HUDEP-2 (cell line): ENCODE data around the gene HOXA3.
A peak's percentile ranks its signal among the peaks of the same experiment; 100 is the strongest.

ENCODE experiments used
- DNase-seq, 76 experiments: peaks; one replicate each; lab custom pipeline; 2025; ENCODE audit not compliant: unreplicated experiment in 76 of 76; lab: John Stamatoyannopoulos, UW

HOXA3 gene

DNA sequence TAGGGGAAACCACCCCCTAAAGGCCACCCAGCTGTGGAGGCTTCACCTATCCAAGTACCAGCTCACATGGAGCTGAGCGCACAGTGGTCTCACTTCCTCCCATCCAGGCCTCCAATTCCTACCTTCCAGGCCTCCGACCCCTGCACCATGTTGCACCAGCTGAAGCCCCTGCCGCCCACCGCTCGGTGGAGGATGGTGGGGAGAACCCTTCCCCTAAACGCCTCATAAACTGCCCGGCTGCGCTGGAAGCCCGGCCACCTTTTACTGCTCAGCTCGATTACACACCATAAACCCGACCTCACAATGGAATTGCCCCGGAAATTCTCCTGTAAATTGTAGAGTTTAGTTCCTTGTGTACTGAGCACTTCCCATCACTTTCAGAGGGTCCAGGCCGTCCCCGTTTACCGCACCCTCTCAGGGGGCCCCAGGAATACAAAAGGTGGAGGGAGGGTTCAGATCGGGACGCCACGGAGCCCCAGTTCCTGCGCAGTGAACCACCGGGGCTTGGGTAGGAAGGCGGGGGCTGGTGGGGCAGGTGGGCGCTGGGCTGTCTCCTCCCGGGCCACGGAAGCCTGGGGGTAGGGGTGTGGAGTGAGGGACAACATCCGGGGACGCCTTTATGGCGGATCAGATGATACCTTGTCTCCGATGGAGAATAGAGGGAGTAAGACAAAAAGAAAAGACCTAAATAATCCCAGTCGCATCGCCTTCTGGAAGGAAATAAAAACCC, 5.5 kb upstream of the HOXA3 start:
- DNase-seq, result no peak

GRCh38 chr7:27156916-27157701, 4.7 kb upstream of the HOXA3 start:
- no peak for DNase-seq

GRCh38 chr7:27156508-27156898, 4.1 kb upstream of the HOXA3 start, which contains the start of gene HOXA7:
Gene HOXA7, minus strand, starts transcription at chr7:27156675. Its CDS starts 130 bp downstream, at chr7:27156545.
- DNase-seq, result no peak

DNA sequence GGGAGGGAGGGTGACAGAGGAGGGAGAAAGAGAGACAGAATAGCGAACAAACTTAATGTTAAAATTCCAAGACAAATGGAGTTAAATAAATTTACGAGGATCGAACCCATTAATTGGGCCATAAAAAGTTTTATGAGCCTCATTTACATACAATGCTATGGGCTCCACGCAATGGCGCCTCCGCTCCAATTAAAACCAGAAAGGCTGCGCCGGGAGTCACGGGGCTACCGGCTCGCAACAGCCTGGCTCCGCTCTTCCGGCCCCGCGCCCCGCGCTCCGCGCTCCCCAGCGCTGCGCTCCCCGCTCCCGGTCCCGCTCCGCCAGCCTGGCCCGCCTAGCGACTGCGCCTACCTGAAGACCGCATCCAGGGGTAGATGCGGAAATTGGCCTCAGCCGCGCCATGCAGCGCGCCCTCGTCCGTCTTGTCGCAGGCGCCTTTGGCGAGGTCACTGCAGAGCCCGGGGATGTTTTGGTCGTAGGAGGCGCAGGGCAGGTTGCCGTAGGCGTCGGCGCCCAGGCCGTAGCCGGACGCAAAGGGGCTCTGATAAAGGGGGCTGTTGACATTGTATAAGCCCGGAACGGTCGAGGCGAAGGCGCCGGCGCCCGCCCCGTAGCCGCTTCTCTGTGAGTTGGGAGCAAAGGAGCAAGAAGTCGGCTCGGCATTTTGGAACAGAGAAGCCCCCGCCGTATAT, 3.6 kb upstream of the HOXA3 start:
- no peak for DNase-seq

GRCh38 chr7:27154901-27155815, 2.8 kb upstream of the HOXA3 start:
- DNase-seq, result no peak

DNA sequence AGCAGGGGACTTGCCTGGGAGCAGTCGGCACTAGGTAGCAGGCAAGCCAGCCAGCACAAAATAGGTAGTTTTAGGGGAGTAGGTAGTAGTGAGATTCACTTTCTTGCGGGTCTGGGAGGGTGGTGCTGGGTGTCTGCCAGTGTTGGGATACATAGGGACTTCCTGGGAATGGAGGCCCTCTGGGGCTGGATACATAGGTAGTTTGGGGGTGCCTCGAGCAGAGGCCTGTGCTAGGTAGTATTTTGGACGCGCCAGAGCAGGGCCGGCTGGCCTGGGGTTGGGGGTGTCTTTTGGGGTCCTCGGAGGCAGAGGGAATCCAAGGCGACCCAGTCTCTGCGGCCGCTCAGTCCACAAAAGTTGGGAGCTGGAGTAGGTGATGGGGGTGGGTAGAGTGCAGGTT, 2.0 kb upstream of the HOXA3 start:
- DNase-seq, result no peak

DNA sequence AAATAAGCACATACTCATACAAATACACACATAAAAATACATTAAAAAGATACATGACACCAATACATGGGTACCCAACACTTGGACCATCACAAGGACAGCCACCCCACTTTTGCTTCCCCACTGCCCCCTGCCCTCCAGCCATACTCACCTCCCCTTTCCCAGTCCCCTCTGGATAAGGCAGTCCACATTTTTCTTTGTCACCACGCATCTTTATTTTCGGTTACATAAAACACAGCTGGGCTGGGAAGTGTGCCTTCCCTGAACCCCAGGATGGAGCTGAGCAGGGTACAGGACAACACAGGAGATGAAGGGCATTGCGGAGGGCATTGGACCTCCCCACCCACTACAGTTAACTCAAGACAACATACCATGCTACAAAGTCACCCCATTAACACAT, 1.1 kb upstream of the HOXA3 start:
- no peak for DNase-seq

DNA sequence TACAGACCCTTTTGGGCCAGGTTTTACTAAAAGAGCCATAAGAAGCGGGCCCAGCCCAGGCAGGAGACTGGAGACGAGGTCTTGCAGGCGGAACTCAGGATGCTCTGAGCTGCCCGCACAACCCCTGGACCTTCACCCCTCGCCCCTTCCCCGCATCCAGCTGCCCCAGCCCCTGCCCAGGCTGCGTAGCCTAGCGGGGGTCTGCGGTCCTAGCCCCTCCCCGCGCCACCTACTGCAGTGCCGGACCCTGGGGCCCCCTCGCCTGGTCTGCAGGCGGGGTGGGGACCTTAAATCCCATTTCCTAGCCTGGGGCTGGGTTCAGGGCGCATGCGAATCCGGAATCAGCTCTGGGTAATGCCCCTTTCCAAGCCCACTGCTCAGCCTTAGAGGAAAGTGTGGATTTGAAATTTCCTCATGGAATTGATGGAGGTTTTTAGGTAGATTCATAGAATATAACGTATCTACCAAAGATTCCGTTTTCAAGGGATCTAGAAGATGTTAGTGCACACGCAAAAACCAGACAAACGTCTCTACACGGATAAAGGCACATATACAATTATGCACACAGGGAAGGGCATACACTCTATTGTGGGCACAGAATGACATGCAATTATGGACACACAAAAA, 546 bp upstream of the HOXA3 start:
- no peak for DNase-seq

- no peak for DNase-seq
Measured at GRCh38 chr7:27151341-27151930, 947 bp downstream of the HOXA3 start.

DNA sequence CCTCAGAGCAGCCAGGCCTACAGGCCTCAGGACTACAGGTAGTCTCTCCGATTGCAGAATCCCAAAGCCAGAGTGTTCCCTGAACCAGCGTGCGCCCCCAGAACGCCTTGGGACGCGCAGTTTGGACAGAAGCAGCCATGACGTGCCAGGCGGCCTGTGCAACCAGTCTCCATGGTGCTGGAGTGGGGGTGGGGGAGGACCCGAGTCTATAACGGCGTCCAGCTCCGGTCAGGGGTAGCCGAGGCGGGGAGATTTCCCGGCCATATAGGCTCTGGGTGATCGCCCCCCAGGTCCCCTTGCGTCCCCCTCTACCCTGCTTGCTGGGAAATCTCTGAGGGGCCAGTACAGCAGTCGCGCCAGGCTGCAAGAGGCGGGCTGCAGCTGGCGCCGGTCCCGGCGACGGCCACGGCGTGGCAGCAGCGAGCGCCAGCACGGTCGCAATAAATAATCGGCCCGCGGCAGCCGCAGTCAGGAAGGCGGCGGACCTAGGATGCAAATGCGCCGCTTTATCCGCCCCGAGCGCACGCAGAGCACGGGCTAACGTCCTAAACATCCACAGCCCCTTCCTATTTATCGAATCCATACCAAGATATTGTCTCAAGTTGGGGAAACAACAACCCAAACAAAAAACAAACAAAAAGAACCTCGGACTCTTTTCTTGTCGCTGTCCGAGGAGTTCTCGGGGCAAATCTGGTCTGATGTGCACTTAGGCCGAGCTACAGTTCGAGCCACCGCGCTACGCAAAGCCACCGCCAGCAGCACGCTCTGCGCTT, 1.6 kb downstream of the HOXA3 start:
- DNase-seq, result peak in 54 of 76 experiments; percentile 4 to 70 (median 34)

- no peak for DNase-seq
Measured at GRCh38 chr7:27149842-27150567, 2.4 kb downstream of the HOXA3 start.

GRCh38 chr7:27148756-27149641, 3.4 kb downstream of the HOXA3 start:
- no peak for DNase-seq

DNA sequence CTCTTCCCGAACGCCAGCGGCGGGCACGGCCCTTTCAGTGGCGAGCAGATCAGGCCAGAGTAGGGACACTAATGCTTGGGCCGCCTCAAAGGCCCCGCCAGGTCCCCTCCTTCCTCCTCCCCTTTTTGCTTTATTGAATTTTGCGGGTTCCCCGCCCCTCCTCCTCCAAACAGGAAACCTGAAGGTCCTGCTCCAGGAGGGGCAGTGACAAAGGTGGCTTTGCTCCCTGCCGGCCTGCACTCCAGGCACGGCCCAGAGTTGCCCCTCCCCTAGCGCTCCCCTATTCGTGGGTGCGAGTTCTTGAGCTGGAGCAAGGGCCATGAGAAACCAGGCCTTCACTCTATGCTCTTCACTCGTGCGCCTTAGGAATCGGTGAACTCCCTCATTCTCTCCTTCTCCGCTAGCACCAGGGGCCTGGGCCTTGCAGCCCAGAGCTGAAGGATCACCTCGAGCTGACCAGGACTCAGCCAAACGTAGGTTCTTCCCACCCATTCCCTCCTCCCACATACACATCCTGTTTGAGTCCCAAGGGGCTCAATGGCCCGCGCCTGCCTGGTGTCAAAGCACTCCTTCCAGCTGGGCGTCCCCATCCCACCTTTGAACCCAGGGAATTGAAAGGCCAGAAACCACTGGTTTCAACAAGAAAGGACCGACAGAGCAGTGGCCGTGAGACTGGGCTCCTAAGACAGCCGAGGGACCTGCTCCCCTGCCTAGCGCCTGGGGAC, 4.2 kb downstream of the HOXA3 start:
- no peak for DNase-seq

DNA sequence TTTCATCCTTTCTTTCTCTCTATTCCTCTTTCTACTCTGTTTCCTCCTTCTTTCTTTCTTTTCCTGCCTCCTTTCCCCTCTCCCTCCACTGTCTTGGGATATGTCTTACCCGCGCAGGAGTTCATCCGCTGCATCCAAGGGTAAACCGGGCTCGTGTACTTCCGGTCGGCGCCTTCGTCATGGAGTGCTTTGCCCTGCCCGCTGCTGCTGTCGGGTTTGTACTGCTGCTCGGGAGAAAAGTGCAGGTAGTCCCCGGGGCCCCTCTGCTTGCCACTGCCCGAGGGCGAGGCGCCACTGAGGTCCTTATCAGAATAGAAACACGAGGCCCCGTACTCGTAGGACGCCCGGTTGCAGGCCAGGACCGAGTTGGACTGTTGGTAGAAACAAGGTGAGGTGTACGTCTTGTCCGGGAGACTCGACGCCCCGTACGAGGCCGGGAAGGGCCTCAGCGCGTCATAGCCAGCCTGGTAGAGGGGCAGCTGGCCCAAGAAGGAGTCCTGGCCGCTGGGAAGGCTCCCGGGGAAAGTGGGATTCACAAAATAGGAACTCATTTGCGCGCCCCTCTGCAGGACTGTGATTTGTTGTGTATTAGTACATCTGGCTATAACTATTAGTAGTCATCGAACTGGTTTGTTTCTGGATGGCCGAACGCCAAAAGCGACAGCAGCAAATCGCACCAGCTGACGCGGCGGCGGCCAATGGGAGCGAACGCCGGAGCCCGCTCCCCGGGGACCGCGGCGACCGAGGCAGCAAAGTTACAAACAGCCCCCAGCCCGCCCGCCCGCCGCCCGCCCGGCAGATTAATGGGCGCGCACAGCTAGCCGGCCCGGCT, 5.0 kb downstream of the HOXA3 start, which contains the start of gene HOXA6:
Gene HOXA6, minus strand, starts transcription at position 576 of the 832 bp plus-strand sequence. Its CDS starts 25 bp downstream, at position 551.
- no peak for DNase-seq

DNA sequence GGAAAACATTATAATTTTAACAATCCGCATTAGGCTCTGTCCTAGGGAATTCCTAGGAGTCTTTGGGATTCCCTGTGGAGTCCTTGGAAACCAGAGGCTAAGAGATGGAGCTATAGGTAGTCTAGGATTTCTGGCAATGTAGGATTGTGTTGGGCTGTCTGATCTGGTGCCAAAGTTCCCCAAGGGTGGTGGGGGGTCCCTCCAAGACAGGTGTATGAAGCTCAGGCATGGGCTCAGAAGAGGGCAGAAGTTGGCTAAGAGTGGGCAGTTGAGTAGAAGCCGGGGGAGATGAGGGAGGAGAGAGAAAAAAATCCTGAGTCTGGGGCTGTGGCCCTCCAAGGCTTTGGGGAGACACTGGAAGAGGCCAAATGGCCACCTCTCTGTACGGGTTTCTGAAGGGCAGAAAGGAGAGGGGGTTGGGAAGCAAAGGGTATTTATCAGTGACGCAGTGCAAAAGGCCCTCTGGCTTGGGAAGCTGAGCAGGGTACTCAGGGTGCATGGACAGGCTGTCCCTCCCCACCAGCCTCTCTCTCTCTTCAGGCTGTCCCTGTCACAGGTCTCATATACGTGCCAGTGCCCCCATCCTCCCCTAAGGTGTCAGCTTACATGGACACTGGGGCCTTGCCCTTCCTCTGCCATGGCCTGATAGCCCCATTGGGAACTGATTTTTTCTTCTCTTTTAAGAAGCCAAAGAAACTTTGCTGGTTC, 5.7 kb downstream of the HOXA3 start:
- no peak for DNase-seq
